HG02759 (cell line): ENCODE measurements around the gene SBNO2.
"Not testable (repeated sequence)": the region's sequence is repeated elsewhere in the genome, so short reads cannot be mapped to it uniquely, and the experiment has no call there.

Experiments used
- ATAC-seq: cut with Tn5 transposase; IDR thresholded peaks from one replicate; pipeline ENCODE4 v1.9.1; 2021; ENCODE audit warnings: mild to moderate bottlenecking, moderate library complexity; ENCODE audit not compliant: unreplicated experiment

Gene SBNO2

DNA sequence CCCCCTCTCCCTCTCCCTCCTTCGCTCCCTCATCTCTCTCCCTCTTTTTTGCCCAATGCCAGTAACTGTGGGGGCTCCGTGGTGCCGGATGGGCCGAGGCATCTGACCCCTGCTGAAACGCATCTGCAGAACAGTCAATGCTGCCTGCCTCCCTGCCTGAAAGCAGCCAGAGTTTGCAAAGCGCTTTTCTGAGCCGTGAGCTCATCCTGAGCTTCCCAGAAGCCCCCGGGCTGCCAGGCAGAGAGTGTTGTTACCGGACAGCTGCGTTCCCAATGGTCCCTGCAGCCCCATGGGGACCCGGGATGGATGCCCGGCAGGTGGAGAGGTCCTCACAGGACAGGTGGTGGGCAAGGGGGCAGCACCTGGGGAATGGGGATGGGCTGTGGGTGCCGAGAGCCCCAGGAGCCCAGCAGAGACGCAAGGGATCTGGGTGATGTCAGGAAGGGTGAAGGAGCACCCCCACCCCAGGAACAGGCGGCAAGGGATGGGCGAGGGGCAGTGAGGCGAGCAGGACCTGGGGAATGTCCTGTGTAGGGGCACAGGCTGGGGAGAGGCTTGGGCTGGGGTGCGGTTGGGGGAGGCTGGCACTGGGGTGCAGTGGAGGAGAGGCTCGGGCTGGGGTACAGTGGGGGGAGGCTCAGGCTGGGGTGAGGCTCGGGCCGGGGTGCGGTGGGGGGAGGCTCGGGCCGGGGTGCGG is 37.3 kb downstream of the SBNO2 start:
- ATAC-seq = no peak

DNA sequence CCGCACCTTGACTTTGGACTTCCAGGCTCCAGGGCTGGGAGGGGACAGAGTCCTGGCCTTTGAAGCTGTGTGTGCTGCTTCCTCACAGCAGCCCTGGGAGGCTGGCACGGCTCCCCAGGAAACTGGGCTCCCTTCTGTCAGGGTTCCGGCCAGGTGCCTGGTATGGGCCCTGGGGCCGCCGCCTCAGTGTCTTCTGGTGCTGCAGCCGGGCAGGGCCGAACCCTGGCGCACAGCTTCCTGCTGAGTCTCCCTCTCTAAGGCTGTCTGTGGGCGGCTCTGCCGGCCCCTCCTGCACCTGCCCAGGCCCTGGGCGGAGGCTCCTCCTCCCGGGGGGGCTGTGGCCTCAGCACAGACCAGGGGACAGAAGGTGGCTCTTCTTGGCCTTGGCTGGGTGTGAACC is 37.9 kb downstream of the SBNO2 start:
- ATAC-seq = no peak

DNA sequence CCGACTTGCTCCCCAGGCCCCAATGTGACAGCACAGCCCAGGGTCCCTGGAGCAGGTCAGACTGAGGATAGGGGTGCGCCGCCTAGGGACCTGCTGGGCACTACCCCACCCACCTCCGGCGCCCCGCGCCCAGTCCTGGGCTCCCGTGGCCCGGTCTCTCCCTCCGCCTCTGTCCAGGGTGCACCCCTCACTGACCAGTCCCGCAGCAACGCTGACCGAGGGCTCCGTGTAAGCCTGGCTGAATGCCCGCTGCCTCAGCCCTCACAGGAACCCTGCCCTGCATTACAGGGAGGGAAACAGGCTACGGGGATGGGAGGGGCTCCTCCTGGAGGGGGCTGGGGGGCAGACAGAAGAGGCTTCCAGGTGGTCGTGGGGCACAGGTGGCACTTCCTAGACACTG is 38.6 kb downstream of the SBNO2 start:
- no peak for ATAC-seq

DNA sequence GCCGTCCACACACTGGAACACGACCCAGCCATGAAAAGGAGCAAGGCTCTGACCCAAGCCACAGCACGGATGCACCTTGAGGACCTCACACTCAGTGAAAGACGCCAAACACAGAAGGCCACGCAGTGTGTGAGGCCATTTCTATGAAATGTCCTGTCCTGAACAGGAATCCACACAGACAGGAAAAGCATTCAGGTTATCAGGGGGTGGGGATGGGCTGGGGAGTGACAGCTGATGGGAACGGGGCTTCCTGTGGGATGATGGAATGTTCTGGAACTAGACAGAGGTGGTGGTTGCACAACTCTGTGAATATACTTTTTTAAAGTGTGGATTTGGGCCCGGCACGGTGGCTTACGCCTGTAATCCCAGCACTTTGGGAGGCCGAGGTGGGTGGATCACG is 39.6 kb downstream of the SBNO2 start:
- ATAC-seq = no peak

DNA sequence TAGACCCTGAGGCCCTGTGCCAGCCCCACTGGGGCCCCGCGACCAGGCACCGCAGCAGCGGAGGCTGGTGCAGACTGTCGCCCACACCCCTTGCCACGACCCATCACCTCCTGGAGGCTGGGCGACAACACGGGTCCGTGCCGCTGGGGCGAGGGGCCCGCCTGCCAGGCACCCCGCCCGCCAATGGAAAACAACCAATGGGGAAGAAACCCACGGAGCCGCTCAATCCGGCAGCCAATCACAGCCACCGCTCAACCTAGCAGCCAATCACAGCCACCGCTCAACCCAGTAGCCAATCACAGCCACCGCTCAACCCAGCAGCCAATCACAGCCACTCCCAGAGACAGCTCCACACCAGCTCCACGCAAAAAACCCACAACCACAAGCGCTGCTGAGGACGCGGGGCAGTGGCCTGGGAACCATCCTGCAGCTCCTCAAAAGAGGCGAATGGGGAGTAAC is 40.6 kb downstream of the SBNO2 start:
- peak; percentile 54 for ATAC-seq

DNA sequence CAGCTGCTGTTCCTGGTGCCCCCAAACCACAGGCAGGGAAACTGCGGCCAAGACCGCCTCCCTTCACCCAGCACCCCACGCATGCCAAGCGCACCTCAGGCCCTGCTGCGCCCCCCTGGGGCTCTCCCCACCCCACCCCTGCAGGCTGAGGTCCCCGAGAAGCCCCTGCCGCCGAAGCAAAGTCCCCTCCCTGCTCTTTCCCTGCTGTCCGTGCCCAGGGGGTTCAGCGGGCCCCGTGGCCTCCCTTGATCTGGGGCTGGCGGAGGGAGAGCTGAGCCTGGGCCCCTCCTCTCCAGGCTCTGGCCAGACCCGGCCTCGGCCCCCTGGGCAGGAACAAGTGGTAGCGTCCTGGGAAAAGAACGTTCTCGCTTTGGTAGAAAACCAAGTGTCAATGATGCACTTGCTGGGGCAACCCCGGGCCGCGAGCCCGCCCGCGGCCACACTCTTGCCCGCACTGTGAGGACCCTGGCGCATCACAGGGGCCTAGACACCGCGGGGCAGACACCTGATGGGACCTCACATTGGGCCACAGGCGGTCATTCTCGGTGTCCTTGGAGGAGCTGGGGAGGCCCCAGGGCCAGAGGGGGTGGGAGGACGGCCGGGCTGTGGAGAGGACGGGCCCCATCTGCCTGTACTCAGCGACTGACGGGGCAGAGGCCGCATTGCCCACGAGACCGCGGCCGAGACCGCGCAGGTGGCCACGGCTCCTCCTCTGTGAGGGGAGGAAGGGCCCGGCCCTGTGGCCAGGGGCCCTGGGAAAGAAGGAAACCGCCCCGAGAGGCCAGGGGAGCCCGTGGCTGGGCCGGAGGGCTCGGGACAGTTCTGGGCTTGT is 41.3 kb downstream of the SBNO2 start:
- peak; percentile 16 for ATAC-seq

DNA sequence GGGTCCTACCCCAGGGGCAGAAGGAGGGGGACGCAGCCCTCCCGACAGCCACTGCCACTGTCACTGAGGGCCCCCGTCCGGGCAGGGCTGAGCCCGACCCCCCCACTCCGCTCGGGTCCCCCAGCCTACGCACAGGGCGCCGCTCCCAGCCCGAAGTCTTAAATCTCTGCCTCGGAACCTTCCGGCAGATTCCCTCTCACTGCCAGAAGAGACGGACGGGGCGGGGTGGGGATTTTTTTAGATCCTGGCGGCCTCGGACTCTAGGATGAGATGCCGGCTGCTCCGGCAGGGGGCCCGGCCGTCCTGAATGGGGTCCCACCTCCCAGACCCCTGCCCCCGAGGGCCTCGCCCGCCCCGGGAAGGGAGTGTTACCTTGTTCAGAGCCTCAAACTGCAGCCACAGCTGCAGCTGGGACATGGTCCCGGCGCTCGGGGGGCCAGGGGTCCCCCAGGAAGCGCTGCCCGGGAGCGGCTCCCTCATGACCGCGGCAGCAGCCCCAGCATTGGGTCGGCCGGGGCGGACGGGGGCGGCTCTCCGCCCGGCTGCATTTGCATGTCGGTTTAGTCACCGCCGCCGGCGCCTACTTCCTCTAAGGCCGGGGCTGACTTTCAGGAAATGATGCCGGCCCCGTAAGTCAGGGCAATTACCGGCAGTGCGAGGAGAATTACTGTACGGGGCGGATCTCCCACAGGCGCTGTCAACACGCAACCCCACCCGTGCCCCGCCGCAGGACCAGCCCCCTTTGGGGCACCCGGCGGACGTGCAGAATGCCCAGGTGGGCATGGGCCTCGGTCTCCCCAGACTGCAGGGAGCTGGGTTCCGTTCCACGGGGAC is 42.1 kb downstream of the SBNO2 start:
- ATAC-seq = peak; percentile 46

DNA sequence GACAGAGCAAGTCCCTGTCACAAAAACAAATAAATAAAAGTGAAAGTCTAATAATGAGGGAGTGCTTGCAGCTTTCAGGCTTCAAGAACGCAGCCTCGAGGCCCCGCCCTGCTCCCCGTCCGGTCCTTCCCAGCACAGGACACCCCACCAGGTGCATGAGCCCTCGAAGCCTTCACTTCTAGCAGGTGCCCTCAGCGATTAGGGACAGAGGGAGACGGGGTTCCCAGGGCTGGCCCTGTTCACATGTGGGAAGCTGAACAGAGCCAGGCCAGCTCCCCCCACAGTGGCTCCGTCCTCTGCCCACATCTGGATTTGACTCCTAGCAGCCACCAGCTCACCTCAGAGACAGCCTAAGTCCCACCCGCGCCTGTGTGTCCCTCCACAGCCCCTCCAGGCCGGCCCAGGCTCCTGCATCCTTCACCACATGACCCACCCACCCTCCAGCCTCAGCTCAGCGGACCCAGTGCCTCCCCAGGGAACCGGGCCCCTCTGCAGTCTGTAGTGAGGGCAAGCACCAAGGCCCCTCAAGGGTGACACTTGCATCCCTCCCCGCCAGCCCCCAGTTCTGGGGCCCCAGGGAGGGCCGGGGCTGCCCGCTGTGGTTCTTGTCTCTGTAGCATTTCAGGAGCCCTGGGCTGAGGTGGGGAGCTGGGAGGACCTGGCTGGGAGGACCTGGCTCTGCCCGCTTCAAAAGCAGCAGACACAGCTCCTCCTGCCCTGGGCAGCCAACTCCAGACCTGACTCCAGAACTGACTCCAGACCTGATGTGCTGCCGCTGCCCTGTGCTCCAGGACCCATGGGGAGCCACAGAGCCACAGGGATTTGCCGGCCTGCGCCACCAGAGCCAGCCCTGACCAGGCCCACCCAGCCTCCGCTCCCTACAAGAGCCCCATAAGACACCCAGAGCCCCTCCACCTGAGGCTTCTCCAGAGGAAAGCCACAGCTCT is 43.0 kb downstream of the SBNO2 start:
- no peak for ATAC-seq

DNA sequence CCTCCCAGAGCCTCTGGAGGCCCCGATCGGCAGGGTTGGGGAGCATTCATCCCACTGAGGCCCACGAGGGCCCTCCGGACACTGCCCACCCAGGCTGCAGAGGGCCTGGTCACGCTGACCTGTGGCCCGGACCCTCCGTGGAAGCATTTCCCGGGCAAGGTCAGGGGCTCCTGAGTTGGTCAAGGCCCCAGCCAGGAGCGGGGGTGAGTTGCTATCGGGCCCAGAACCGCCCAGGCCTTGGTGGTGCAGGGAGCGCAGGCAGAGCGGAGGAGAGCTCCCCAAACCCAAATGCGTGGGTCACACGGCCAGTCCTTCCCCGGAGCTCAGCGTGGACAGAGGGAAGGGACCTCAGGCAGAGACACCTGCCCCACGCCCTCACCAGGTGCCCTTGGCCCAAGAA is 44.5 kb downstream of the SBNO2 start:
- ATAC-seq = no peak

DNA sequence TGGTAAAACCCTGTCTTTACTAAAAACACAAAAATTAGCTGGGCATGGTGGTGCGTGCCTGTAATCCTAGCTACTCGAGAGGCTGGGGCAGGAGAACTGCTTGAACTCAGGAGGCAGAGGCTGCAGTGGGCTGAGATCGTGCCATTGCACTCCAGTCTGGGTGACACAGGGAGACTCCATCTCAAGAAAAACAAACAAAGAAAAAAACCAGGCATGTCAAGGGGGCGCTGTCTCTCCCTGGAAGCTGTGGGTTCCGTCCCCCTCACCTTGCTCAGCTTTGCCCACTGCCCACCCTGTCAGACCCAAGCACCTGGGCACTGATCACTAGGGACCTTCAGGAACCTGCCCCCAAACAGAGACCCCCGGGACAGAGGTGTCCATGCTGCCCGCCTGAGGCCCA is 45.0 kb downstream of the SBNO2 start:
- not testable (repeated sequence) for ATAC-seq

DNA sequence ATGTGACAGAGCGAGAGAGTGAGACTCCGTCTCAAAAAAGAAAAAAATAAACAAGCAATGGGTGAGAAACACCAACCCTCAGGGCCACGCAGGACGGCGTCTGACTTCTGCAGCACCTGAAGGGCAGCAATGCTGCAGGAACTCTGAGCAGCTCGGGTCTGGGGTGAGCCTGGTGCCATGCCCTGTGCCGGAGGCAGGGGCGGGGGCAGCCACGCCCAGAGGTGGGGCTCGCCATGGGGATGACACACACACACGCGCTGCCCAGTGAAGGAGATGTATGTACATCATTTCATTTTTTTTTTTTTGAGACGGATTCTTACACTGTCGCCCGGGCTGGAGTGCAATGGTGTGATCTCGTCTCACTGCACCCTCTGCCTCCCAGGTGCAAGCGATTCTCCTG is 46.0 kb downstream of the SBNO2 start:
- ATAC-seq = no peak

DNA sequence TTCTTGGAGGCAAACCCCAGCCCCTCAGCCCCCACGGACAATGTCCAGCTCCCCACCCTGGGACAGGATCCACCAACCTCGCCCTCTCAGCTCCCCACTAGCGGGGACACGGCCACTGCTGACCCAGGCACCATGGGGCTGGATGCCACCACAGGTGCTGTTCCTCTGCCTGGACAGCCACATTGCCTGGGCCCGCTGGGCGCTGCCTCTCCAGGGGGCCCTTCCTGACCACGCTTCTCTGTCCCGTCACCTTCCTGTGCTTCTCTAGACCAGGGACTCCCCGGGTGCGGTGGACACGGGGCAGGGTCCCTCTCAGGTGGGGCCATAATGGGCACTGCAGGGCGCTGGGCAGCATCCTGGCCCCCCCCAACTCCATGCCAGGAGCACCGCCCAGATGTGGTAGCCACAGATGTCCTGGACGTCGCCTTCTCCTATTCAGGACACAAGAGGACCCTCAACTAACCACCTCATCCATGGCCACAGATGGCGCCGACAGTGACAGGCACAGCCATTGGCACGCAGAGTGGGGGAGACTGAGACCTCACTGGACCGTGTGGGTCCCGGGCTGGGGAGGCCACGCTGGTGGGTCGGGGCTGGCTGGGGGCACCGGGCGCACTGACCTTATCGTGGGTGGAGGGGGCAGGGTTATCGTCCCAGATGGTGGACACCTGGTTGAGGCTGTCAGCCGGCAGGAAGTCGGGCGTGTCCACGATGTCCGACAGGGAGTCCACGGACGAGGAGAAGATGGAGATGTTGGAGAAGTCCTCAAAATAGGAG is 46.9 kb downstream of the SBNO2 start:
- no peak for ATAC-seq

DNA sequence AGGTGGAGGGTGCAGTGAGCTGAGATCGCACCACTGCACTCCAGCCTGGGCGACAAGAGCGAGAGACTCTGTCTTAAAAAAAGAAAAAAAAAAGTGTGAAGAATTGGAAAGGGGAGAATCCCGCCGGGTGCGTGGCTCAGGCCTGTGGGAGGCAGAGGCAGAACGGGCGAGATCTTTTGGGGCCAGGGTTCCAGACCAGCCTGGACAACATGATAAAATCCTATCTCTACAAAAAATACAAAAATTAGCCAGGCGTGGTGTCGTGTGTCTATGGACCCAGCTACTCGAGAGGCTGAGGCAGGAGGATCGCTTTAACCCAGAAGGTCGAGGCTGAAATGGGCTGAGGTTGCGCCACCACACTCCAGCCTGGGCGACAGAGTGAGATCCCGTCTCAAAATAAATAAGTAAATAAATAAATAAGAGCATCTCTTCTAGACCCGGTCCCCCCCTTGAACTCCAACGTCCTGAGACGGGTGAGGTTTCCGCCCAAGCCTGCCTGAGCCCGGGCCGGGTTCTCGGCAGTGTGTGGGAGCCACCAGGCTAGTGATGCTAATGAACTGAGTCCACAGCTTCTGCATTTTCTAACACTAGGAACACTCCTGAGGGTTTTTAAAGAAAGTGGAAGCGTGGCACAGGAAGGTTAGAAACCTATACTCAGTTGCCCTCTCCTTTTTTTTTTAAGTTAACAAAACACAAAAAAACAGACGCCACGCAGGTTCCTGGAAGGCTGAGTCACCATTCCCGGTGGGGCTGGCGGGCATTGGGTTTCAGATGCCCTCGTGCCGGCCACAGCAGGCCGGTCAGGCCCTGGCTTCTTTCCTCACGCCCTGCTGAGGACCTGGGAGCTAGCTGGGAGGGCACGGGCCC is 48.2 kb downstream of the SBNO2 start:
- ATAC-seq = no peak

DNA sequence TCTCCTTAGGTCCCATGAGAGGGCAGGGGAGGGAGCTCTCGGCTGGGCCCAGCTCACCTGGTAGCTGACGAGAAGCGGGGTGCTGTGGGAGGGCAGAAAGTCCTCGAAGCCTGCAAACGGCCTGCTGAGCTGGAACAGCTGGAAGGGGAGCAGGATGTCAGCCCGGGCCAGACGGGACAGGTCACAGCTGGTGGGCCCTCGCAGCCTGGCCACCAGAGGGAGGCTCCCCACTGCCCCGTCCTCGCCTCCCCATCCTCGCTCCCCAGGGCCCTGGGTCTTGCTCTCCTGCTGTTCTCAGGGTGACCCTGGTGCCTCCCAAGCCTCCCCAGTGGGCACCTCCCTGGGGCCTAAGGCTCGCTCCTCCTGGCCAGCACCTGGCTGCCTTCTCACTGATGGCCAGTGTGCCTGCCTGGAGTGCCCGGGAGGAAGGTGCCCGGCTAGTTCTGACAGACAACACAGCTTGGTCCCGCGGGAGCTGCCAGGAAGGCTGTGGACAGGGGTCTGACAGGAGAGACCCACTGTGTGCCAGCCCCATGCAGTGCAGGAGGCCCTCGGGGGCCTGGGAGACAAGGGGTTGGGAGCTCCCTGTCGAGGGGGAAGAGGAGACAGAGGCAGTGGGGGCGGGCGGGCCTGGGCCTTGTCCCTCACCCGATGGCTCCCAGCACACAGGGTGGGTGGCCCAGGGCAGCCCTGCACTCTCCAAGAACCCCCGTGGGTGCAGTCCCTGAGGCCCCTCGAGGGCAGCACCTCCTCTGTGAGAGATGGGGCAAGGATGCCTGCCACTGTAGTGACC is 50.0 kb downstream of the SBNO2 start:
- ATAC-seq = no peak

DNA sequence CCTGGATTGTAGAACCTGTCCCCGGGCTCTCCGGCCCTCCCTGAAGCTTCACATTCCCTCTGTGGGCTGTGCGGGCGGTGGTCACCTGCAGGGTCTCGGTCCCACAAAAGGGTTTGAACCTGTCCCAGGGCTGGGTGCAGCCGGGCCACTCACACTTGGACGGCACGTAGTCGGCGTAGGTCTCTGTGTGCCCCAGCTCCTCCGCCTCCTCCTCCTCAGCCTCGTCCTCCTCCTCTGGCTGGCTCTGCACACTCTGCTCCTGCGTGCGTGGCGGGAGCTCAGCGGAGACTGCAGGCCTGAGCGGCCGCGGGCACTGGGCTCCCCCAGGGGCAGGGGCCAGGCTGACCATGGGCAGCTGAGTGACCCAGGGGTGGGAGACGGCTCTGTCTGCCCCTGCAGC is 50.7 kb downstream of the SBNO2 start:
- no peak for ATAC-seq

DNA sequence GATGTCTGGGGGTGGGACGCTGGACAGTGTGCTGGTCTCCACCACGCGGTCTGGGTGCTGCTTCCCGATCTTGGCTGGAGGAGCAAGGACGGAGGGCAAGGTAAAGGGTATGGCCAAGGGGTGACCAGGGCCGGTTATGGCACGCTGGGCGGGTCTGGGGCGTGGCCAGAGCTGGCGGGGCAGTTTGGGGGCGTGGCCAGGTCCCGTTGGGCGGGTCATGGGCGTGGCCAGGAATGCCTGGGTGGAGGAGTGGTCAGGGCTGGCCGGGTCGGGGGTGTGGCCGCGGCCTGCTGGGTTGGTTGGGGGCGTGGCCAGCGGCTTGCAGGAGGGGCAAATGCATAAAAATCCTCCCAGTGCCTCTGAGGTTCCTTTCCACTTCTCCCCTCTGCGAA is 51.1 kb downstream of the SBNO2 start:
- no peak for ATAC-seq

DNA sequence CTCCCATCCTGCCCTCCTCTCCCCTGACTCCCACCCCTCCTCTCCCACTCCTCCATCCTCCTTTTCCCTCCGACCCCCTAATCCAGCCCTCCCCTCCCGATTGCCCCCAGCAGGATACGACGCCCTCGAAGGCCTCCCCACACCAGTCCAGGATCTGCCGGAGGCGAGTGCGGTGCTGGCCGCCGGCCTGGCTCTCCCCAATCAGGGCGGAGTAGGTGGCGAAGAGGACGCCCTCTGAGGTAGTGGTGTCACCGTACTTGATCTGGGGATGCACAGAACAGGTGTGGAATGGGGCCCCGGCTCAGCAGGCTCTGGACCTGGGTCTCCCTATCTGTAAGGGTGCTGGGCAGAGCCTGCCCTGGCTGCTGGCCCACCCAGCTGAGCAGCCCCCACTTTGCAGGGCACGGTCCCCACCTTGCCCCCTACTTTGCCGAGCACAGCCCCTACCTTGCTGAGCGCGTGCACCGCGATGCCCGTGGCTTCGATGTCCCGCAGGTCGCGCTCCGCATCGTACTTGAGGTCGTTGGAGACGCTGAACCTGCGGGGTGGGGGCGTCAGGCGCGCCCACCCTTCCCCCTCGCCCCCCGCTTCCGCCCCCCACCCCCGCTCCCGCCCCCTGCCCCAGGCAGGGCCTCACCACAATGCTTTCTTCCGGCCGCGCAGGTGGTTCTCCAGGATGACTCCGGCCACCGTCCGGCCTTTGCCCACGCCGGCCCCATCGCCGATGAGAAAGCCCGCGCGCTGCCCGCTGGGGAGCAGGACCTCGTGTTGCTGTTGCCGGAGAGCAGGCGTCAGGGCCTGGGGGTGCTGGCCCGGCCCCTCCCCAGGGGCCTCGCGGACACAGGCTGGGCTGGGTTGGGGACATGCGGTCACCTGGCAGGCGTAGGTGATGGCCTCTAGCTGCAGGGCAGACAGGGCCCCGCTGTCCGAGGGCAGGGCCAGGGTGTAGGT is 51.8 kb downstream of the SBNO2 start:
- no peak for ATAC-seq
